GM12878 (cell line): ENCODE data around the gene PGA4. TPM values are rescaled to one million over a fixed set of nuclear protein-coding genes. Genes with fewer than 3 reads are reported as not detected.

Experiments used
- ATAC-seq: fragments of 200-7000 bp; cut with Tn5 transposase; 3 replicates; pipeline ENCODE4 v1.9.1; 2020; ENCODE audit warnings: mild to moderate bottlenecking, moderate library complexity
- BruUV-seq: library from RNA; stranded (reverse); fragments of 400-500 nt; replicated peaks from 2 replicates; lab custom pipeline; 2021; lab: Mats Ljungman, UMichigan
- CTCF ChIA-PET: fragments of 300-600 bp; sonication (Branson Sonifier 250); formaldehyde crosslinking; extraction: SDS; loops from one replicate; lab custom pipeline; 2021; ENCODE audit warnings: inconsistent platforms; lab: Yijun Ruan, JAX
- POLR2A ChIA-PET: fragments of 350-600 bp; formaldehyde crosslinking; extraction: SDS; loops from one replicate; lab custom pipeline; 2021; ENCODE audit warnings: inconsistent platforms; lab: Charles Lee
- RAD21 ChIA-PET: fragments of 300-600 bp; sonication (Branson Sonifier 250); formaldehyde crosslinking; loops from one replicate; lab custom pipeline; 2023; ENCODE audit warnings: antibody characterized with exemption; ENCODE audit not compliant: unreplicated experiment; lab: Charles Lee
- SMC1A ChIA-PET: fragments of 300-600 bp; sonication (Branson Sonifier 250); formaldehyde crosslinking; loops from one replicate; lab custom pipeline; 2023; ENCODE audit not compliant: unreplicated experiment, uncharacterized antibody; lab: Charles Lee
- DNase-seq: peaks from one replicate; pipeline ENCODE4 v3.0.0-alpha.2; 2011; ENCODE audit warnings: low read depth, low spot score
- FAIRE-seq: peaks from 3 replicates; lab custom pipeline; 2011; peaks lifted over from hg19 to GRCh38; lab: Jason Lieb, UNC
- H2AFZ ChIP-seq: 2 replicates; pipeline ENCODE4 v1.6.0; 2011; ENCODE audit warnings: low read depth, low read length, control low read depth; ENCODE audit not compliant: control insufficient read depth
- H3K27ac ChIP-seq: 2 replicates; pipeline ENCODE4 v1.5.1; 2011; ENCODE audit warnings: control low read depth; ENCODE audit not compliant: control insufficient read depth, insufficient read depth
- H3K27me3 ChIP-seq, 2 experiments: replicated peaks in 1 of 2; 2 replicates each; pipeline versions ENCODE4 v1.6.0 to v1.6.1; 2011; ENCODE audit warnings: low read length in 1 of 2; ENCODE audit not compliant: control insufficient read depth in 2 of 2, insufficient read depth in 2 of 2
- H3K36me3 ChIP-seq, 2 experiments: 2 replicates each; pipeline ENCODE4 v1.5.1; 2011; ENCODE audit warnings: low read length in 1 of 2; ENCODE audit not compliant: control insufficient read depth in 2 of 2, insufficient read depth in 2 of 2
- H3K4me1 ChIP-seq: 2 replicates; pipeline ENCODE4 v1.6.1; 2011; ENCODE audit warnings: mild to moderate bottlenecking, low read length, moderate library complexity, mixed read lengths; ENCODE audit not compliant: control insufficient read depth, insufficient read depth
- H3K4me2 ChIP-seq: 2 replicates; pipeline ENCODE4 v1.6.0; 2011; ENCODE audit warnings: control low read depth; ENCODE audit not compliant: control insufficient read depth, insufficient read depth
- H3K4me3 ChIP-seq: fragments of 200-600 bp; sonication (generic); 2 replicates; pipeline ENCODE4 v1.5.1; 2016
- H3K79me2 ChIP-seq: 2 replicates; pipeline ENCODE4 v1.6.0; 2011; ENCODE audit warnings: low read length; ENCODE audit not compliant: control insufficient read depth, insufficient read depth
- H3K9ac ChIP-seq: 2 replicates; pipeline ENCODE4 v1.8.0; 2011; ENCODE audit warnings: low read length, control low read depth, mixed read lengths; ENCODE audit not compliant: control insufficient read depth, insufficient read depth
- H3K9me3 ChIP-seq: replicated peaks from 3 replicates; pipeline ENCODE4 v1.5.1; 2011; ENCODE audit warnings: mild to moderate bottlenecking, low read length; ENCODE audit not compliant: control insufficient read depth, insufficient read depth
- H4K20me1 ChIP-seq: 2 replicates; pipeline ENCODE4 v1.6.0; 2011; ENCODE audit not compliant: control insufficient read depth, insufficient read depth
- BACH1 ChIP-seq: fragments of 450-650 bp; IDR thresholded peaks from 2 replicates; pipeline ENCODE4 v1.6.1; 2017; ENCODE audit warnings: mild to moderate bottlenecking, borderline replicate concordance
- BCL11A ChIP-seq: IDR thresholded peaks from 2 replicates; pipeline ENCODE4 v1.6.1; 2011; ENCODE audit warnings: low read depth, low read length
- CBX5 ChIP-seq: sonication (generic); IDR thresholded peaks from 2 replicates; pipeline ENCODE4 v1.6.1; 2016; ENCODE audit warnings: low read depth, moderate library complexity, mild to moderate bottlenecking, inconsistent platforms
- CREB1 ChIP-seq: IDR thresholded peaks from 2 replicates; pipeline ENCODE4 v1.6.1; 2012; ENCODE audit warnings: low read depth, mild to moderate bottlenecking, inconsistent platforms
- DPF2 ChIP-seq: fragments of 450-650 bp; IDR thresholded peaks from 2 replicates; pipeline ENCODE4 v1.6.1; 2017; ENCODE audit warnings: mild to moderate bottlenecking
- JUNB ChIP-seq: IDR thresholded peaks from 2 replicates; pipeline ENCODE4 v1.6.1; 2016; ENCODE audit warnings: antibody characterized with exemption, mild to moderate bottlenecking
- KLF5 ChIP-seq: fragments of 450-650 bp; IDR thresholded peaks from 2 replicates; pipeline ENCODE4 v1.6.1; 2014; ENCODE audit warnings: mild to moderate bottlenecking; ENCODE audit not compliant: partially characterized antibody
- POLR2AphosphoS2 ChIP-seq: IDR thresholded peaks from 2 replicates; pipeline ENCODE4 v1.6.1; 2011; ENCODE audit warnings: low read depth, mild to moderate bottlenecking, low read length, improper control_type of control experiment, moderate library complexity
- RB1 ChIP-seq: fragments of 450-650 bp; formaldehyde crosslinking; IDR thresholded peaks from 2 replicates; pipeline ENCODE4 v1.6.1; 2017; ENCODE audit warnings: mild to moderate bottlenecking, borderline replicate concordance
- WGBS: methylation state at CpG from one replicate; pipeline ENCODE4 v1.1.6; 2016; ENCODE audit warnings: low lambda C conversion rate; ENCODE audit not compliant: insufficient replicate concordance, insufficient coverage; ENCODE audit errors: missing lambda C conversion rate; 5-methylcytosine and 5-hydroxymethylcytosine counted together
- in situ Hi-C: fragments of 300-500 bp; cut with MboI; formaldehyde crosslinking; loops from 9 replicates; pipeline ENCODE4 v1.14.3; 2018; ENCODE audit warnings: mixed read lengths
- intact Hi-C: fragments of 100-400 bp; cut with micrococcal nuclease; formaldehyde crosslinking; loops from one replicate; pipeline ENCODE4 v1.14.2; 2022; ENCODE audit not compliant: unreplicated experiment
- polyA plus RNA-seq, 11 experiments: library from polyadenylated mRNA; depleted of rRNA in 4 of 11; unstranded in 6 of 11; stranded (reverse) in 5 of 11; fragments of >200 nt; fragmentation: Nextera tagmentation in 4 of 11; fragmentation: Illumina TruSeq in 1 of 11; extraction: Ambion mirVana in 4 of 11; extraction: Trizol in 1 of 11; gene quantifications; 1 replicate in 1 of 11; 2 replicates in 10 of 11; pipeline versions ENCODE4 v1.2.1 to v1.2.3, GENCODE V29; 2011 to 2016; ENCODE audit warnings: inconsistent platforms in 2 of 11, missing spikeins in 2 of 11, low read depth in 1 of 11
- total RNA-seq, 4 experiments: library from RNA; depleted of rRNA in 3 of 4; stranded (reverse); fragments of >200 nt in 3 of 4; fragmentation: Illumina TruSeq in 1 of 4; extraction: Trizol in 1 of 4; gene quantifications; 2 replicates each; pipeline versions ENCODE4 v1.2.1 to v1.2.3, GENCODE V29; 2013 to 2021
- TF ChIP-seq, protein P1 (sequence below): fragments of 450-650 bp; formaldehyde crosslinking; IDR thresholded peaks from 2 replicates; pipeline ENCODE4 v1.4.0; 2022; ENCODE audit warnings: mild to moderate bottlenecking, moderate library complexity
- TF ChIP-seq, protein P2 (sequence below): fragments of 450-650 bp; IDR thresholded peaks from 2 replicates; pipeline ENCODE4 v1.6.1; 2017; ENCODE audit warnings: mild to moderate bottlenecking, moderate library complexity
- TF ChIP-seq, protein P3 (sequence below): fragments of 450-650 bp; IDR thresholded peaks from 2 replicates; pipeline ENCODE4 v1.6.1; 2016; ENCODE audit warnings: mild to moderate bottlenecking
- TF ChIP-seq, protein P4 (sequence below), 3 experiments: IDR thresholded peaks in 2 of 3; conservative IDR thresholded peaks in 1 of 3; 2 replicates each; pipeline ENCODE4 v1.5.1; 2011; ENCODE audit warnings: low read depth in 3 of 3, low read length in 3 of 3, mild to moderate bottlenecking in 3 of 3, control low read depth in 2 of 3, moderate library complexity in 2 of 3, inconsistent platforms in 1 of 3, mixed read lengths in 1 of 3; ENCODE audit not compliant: control insufficient read depth in 2 of 3, insufficient read depth in 1 of 3; ENCODE audit errors: extremely low read depth in 1 of 3

The PGA4 gene
- total and polyA plus RNA-seq, 10 of the 15 experiments (the other 5 are each of a cell fraction or from before 2014, with no cell fraction given) = not detected

DNA sequence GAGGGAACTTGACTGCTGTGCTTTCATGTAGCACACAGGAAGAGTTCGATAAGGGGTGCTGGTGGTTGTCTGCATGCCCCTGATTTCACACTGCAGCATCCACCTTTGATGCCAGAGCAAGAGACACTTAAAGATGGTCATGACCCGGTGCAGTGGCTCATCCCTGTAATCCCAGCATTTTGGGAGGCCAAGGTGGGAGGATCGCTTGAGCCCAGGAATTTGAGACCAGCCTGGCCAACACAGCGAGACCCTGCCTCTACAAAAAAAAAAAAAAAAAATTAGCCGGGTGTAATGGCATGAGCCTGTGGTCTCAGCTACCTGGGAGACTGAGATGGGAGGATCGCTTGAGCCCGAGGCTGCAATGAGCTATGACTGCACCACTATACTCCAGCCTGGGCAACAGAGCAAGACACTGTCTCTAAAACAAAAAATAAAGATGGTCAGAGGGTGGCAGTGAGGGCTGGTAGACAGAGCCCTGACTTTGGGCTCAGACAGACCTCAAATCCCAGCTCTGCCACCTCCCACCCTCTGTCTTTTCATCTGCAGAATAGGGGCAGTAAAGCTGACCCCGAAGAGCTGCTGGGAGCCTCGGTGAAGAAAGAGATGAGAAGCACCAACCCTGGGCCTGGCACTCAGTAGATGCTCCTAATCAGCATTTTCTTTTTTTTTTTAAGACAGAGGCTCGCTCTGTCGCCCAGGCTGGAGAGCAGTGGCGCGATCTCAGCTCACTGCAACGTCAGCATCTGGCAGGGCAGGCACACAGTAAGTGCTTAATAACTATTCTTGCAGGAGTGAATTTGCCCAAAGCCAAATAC is 55.2 kb downstream of the PGA4 start:
- POLR2A ChIA-PET = no interaction called here
- BruUV-seq = no TSS peak
- H3K4me2 ChIP-seq = no peak overlapping the region
- SMC1A ChIA-PET = no interaction called here
- no peaks in the 10 kb centered on the region for H4K20me1 ChIP-seq
- WGBS = 73% methylated on average over 13 of the region's 14 CpGs
- CTCF ChIA-PET = no interaction called here
- H3K79me2 ChIP-seq = no peaks in the 10 kb centered on the region
- in situ Hi-C loops = no loop called here
- no peaks in the 10 kb centered on the region for H3K4me1 ChIP-seq
- H2AFZ ChIP-seq = no peak overlapping the region
- no peaks in the 10 kb centered on the region for H3K36me3 ChIP-seq
- no peaks in the 10 kb centered on the region for H3K9me3 ChIP-seq
- H3K4me3 ChIP-seq = no peak overlapping the region
- TF ChIP-seq BACH1 (no peak), DPF2 (no peak), POLR2AphosphoS2 (no peak), CBX5 (no peak), RB1 (no peak), JUNB (no peak), CREB1 (no peak), BCL11A (no peak), KLF5 (no peak)
- TF ChIP-seq, protein P1, sequence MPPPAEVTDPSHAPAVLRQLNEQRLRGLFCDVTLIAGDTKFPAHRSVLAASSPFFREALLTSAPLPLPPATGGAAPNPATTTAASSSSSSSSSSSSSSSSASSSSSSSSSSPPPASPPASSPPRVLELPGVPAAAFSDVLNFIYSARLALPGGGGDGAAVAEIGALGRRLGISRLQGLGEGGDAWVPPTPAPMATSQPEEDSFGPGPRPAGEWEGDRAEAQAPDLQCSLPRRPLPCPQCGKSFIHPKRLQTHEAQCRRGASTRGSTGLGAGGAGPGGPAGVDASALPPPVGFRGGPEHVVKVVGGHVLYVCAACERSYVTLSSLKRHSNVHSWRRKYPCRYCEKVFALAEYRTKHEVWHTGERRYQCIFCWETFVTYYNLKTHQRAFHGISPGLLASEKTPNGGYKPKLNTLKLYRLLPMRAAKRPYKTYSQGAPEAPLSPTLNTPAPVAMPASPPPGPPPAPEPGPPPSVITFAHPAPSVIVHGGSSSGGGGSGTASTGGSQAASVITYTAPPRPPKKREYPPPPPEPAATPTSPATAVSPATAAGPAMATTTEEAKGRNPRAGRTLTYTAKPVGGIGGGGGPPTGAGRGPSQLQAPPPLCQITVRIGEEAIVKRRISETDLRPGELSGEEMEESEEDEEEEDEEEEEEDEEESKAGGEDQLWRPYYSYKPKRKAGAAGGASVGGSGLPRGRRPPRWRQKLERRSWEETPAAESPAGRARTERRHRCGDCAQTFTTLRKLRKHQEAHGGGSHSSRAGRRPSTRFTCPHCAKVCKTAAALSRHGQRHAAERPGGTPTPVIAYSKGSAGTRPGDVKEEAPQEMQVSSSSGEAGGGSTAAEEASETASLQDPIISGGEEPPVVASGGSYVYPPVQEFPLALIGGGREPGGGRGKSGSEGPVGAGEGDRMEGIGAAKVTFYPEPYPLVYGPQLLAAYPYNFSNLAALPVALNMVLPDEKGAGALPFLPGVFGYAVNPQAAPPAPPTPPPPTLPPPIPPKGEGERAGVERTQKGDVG (CRISPR knock-in tag) = no peak
- TF ChIP-seq, protein P2, sequence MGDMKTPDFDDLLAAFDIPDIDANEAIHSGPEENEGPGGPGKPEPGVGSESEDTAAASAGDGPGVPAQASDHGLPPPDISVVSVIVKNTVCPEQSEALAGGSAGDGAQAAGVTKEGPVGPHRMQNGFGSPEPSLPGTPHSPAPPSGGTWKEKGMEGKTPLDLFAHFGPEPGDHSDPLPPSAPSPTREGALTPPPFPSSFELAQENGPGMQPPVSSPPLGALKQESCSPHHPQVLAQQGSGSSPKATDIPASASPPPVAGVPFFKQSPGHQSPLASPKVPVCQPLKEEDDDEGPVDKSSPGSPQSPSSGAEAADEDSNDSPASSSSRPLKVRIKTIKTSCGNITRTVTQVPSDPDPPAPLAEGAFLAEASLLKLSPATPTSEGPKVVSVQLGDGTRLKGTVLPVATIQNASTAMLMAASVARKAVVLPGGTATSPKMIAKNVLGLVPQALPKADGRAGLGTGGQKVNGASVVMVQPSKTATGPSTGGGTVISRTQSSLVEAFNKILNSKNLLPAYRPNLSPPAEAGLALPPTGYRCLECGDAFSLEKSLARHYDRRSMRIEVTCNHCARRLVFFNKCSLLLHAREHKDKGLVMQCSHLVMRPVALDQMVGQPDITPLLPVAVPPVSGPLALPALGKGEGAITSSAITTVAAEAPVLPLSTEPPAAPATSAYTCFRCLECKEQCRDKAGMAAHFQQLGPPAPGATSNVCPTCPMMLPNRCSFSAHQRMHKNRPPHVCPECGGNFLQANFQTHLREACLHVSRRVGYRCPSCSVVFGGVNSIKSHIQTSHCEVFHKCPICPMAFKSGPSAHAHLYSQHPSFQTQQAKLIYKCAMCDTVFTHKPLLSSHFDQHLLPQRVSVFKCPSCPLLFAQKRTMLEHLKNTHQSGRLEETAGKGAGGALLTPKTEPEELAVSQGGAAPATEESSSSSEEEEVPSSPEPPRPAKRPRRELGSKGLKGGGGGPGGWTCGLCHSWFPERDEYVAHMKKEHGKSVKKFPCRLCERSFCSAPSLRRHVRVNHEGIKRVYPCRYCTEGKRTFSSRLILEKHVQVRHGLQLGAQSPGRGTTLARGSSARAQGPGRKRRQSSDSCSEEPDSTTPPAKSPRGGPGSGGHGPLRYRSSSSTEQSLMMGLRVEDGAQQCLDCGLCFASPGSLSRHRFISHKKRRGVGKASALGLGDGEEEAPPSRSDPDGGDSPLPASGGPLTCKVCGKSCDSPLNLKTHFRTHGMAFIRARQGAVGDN = no peak
- TF ChIP-seq, protein P3, sequence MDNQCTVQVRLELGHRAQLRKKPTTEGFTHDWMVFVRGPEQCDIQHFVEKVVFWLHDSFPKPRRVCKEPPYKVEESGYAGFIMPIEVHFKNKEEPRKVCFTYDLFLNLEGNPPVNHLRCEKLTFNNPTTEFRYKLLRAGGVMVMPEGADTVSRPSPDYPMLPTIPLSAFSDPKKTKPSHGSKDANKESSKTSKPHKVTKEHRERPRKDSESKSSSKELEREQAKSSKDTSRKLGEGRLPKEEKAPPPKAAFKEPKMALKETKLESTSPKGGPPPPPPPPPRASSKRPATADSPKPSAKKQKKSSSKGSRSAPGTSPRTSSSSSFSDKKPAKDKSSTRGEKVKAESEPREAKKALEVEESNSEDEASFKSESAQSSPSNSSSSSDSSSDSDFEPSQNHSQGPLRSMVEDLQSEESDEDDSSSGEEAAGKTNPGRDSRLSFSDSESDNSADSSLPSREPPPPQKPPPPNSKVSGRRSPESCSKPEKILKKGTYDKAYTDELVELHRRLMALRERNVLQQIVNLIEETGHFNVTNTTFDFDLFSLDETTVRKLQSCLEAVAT = no peak
- TF ChIP-seq, protein P4, sequence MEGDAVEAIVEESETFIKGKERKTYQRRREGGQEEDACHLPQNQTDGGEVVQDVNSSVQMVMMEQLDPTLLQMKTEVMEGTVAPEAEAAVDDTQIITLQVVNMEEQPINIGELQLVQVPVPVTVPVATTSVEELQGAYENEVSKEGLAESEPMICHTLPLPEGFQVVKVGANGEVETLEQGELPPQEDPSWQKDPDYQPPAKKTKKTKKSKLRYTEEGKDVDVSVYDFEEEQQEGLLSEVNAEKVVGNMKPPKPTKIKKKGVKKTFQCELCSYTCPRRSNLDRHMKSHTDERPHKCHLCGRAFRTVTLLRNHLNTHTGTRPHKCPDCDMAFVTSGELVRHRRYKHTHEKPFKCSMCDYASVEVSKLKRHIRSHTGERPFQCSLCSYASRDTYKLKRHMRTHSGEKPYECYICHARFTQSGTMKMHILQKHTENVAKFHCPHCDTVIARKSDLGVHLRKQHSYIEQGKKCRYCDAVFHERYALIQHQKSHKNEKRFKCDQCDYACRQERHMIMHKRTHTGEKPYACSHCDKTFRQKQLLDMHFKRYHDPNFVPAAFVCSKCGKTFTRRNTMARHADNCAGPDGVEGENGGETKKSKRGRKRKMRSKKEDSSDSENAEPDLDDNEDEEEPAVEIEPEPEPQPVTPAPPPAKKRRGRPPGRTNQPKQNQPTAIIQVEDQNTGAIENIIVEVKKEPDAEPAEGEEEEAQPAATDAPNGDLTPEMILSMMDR (IDR thresholded peaks at IDR 0.05 in 2 of 3, conservative IDR thresholded peaks at IDR 0.05 in 1 of 3; ENCODE audit: control insufficient read depth in 2 of 3, extremely low read depth in 1 of 3, insufficient read depth in 1 of 3, low read depth in 3 of 3, low read length in 3 of 3) = no peak
- RAD21 ChIA-PET = no interaction called here
- FAIRE-seq (no peak), DNase-seq (no peak), ATAC-seq (no peak)
- no peak overlapping the region for H3K27ac ChIP-seq
- H3K9ac ChIP-seq = no peak overlapping the region
- intact Hi-C loops = no loop called here
- H3K27me3 ChIP-seq = no peaks in the 10 kb centered on the region
